Dedifferentiated amniotic fluid mesenchymal stem cell (primary cell): Measurements from ENCODE around the gene KRT9.
"Not testable (repeated sequence)": the region's sequence is repeated elsewhere in the genome, so short reads cannot be mapped to it uniquely, and the experiment has no call there.

Experiments
- DNase-seq: peaks from one replicate; pipeline ENCODE4 v3.0.0-alpha.2; 2016; ENCODE audit errors: extremely low spot score

Gene KRT9

GRCh38 chr17:41578971-41579370 is 7.1 kb upstream of the KRT9 start:
- DNase-seq = no peak

- no peak for DNase-seq
Observed at GRCh38 chr17:41578538-41578937, 6.7 kb upstream of the KRT9 start.

DNA sequence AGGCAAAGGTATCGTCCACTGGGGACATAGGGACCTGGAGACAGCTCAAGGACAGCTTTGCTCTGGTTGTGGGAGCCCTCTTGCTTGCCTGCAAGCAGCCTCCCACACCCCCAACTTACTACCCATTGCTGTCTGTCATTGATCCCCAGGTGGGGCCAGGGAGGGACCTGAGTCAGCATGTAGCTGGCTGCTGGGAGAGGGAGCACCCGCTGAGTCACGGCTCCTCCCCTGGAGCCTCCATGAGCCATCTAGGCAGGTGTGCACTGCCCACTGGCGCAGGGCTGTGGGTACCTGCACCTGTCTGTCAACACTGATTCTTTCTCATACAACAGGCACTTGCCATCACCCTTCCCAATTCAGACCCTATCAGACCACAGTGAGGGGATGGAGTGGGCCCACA is 4.9 kb upstream of the KRT9 start:
- not testable (repeated sequence) for DNase-seq

- no peak for DNase-seq
Observed at GRCh38 chr17:41575336-41575735, 3.5 kb upstream of the KRT9 start.

GRCh38 chr17:41567317-41567716 is 4.5 kb downstream of the KRT9 start:
- DNase-seq = no peak

GRCh38 chr17:41565338-41565737 is 6.5 kb downstream of the KRT9 start:
- DNase-seq = no peak

GRCh38 chr17:41563607-41564170 is 8.2 kb downstream of the KRT9 start:
- DNase-seq = no peak

- no peak for DNase-seq
Observed at GRCh38 chr17:41561554-41561953, 10.3 kb downstream of the KRT9 start.

DNA sequence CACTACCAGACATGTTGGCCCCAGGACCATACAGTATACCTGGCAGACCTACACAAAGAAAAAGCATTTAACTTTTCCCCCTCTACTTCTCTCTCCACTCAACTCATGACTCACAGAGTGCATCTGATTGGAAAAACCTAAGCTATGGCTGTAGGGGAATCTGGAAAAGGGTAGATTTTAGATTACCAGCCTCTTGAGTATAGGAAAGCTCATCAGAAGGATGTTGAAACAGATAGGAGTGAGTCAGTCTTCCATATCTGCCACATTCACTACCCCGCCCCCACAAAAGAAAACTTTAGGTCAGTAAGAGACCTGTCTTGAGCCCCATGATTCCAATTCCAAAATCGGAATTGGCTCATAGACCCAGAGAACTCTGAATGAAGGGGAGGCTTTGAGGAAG is 12.3 kb downstream of the KRT9 start:
- no peak for DNase-seq

DNA sequence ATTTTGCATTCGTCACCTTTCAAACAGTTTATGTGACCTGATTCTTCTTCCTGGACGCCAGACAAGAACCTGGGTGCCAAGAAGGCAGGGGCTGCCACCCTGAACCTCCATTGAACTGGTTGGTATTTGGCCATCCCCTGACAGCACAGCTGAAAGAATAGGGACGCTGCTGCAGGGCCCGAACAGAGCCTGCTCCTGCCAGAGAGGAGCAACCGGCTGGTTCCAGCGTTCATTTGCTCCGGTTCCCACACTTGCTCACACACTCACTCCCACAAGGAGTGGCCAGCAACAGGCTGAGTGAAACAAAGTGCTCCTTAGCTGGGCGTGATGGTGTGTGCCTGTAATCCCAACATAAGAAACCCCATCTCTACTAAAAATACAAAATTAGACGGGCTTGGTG is 14.9 kb downstream of the KRT9 start:
- DNase-seq = no peak

- DNase-seq = no peak
Observed at GRCh38 chr17:41556306-41556705, 15.6 kb downstream of the KRT9 start.

DNA sequence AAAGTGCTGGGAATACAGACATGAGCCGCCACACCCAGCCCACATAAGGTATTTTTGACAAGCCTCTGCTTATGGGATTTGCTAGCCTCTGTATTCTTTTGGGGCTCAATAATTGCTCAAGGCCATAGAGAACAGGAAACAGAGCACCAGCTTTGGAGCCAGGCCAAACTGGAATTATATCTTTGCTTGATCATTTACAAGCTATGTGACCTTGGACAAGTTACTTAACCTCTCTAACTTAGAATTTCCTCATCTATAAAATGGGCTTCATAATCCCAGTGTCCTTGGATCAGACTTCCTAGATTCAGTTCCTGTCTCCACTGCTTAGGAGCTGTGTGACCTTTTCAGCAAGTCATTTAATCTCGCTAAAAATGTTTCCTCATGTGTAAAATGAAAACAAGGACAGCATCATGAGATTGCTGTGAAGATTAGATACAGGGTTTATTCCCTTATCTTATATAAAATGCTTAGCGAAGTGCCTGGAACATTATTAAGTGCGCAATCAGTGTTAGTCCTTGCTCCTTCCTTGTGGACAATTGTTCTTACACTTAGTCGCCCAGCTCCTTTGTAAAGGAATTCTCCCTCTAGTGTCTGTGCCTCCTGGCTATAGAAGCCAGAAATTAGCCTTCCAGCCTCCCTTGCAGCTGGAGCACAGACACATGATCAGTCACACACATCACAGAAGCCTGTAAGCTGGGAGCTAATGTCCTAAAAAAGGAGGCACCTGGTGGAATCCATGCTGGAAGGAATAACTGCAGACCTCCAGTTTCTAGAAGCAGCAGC is 16.6 kb downstream of the KRT9 start:
- DNase-seq = no peak

DNA sequence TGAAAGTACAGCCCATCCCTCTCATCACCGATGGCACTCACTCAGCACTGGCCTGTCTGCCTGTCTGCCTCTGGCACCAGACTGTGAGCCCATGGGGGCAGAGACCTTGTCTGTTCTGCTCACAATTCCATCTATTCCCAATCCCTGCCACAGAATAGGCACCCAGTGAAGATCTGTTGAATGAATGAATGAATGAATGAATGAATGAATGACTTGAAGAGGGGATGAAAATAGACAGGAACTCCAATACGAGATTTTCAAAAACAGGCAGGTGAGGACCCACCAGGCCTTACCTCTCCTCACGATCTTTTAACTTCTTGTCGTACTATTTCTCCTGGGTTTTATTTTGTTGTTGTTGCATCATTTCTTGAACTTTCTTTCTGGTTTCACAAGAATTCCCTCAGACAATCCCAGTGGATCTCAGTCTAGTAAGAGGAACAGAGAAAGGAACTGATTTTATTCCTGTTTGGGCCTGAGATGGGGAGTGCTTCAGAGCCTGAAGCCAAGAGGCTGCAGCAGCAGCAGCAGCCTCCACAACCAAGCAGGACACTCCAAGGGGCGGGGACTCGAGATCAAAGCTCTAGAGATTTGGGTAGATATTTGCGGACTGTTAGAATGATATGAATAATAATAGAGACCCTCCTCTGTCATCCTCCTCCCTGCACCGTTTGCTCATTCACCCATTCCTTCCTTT is 17.7 kb downstream of the KRT9 start:
- DNase-seq = no peak

GRCh38 chr17:41553176-41553575 is 18.7 kb downstream of the KRT9 start:
- no peak for DNase-seq

- no peak for DNase-seq
Observed at GRCh38 chr17:41552455-41552854, 19.4 kb downstream of the KRT9 start.

DNA sequence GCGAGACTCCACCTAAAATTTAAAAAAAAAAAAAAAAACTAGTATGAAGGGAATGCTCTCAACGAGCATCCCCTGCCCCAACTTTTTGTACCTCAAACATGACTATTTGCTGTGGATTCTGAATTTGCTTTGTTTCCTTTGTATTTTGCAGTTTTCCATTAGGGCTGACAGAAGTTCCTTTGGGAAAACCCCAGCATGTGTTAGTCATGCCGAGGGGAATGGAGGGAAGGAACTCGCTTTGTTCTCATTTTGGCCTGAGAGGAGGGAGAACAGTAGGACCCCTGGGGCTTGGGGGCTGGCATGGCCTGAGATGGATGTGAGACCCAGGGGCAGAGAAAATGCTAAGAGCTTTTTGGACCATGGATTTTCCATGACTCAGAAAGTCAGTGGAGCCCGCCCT is 20.5 kb downstream of the KRT9 start:
- no peak for DNase-seq

DNA sequence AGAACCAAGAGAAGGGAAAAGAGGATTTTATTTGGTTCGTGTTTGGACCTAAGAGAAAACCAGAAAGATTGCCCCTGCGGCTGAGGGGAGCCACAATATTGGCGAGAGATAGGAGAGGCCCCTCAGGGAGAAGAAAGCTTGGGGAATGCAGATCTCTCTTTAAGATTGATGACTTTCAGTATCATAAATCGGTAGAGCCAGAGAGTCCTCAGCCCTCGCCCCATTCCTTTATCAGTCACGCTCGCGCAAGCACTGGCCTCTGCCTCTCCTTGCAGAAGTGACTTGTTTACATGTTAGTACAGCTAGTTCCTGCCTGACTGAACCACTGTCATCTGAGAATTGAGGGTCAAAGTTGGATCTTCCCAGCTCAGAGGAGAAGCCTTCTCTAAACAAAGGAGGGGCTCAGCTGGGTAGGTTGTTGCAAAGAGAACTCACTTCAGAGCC is 22.2 kb downstream of the KRT9 start:
- DNase-seq = no peak

- DNase-seq = peak; percentile 86
Observed at GRCh38 chr17:41548844-41549595, 22.8 kb downstream of the KRT9 start.

DNA sequence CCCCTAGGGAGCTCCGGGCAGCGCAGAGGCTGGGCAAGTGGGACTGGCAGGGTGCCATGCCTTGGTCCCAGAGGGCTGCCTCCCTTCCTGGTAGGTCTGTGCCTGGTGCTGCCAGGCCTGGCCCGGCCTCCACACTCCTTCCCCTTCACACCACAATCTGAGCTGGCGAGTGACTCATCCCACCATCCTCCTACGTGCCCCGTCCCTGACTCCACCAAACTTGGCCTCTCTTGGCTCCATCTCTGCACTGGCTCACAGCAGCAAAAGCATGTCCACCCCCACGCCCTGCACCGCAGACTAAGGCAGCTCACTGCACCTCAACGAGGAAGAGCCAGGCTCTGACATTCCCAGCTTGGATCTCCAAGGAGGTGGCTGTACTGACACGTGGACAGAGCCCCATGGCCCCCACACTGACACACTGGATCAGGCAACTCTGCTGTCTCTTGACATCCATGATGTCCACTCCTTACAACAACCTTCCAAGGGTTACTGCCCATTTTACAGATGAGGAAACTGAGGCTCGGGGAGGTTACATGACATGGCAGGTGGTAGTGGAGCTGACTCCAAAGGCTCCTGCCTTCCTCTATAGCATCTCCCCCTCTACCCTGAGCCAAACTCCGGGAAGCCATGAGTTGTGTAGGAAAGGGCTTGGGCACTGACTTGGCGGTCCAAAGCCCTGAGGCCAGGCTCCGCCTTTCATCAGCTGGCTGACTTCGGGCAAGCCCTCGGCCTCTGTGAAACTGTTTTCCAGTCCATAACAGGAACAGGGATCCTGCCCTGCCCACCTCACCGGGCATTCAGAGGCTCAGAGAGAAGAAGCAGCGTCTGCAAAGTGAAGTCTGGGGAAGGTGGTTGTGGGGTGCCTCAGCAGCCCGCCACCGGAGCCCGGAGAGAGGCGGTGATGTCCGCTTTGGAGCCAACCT is 23.7 kb downstream of the KRT9 start:
- peak; percentile 93 for DNase-seq

DNA sequence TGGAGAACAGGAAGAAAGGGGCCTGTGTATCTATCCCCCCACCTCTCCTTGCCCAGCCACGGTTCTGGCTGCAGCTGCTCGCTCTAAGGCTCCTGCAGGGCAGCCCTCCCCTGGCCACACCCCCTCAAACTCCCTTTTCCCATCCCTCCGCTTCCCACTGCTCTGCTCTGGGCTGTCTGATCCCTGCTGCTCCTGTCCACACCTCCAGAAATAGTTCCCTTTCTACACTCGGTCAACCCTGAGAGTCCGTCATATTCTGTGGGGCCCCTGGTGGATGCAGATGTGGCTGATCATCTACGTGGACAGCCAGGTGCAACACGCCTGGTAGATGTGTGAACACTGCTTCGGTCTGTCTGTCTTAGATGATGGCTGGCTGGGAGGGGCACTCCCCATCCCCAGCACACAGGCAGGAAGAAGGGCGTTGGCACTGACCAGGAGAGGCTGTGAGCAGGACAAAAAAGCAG is 24.4 kb downstream of the KRT9 start:
- DNase-seq = no peak

- no peak for DNase-seq
Observed at GRCh38 chr17:41546819-41547218, 25.0 kb downstream of the KRT9 start.
